Neutrophil (primary cell): ENCODE data around the gene EHHADH.
A peak's percentile ranks its signal among the peaks of the same experiment; 100 is the strongest.

Source experiments
- H3K27ac ChIP-seq: fragments of 200-600 bp; sonication (generic); 2 replicates; pipeline ENCODE4 v1.5.1; 2016; ENCODE audit warnings: mild to moderate bottlenecking, moderate library complexity
- H3K27me3 ChIP-seq: fragments of 200-600 bp; sonication (generic); 2 replicates; pipeline ENCODE4 v1.6.0; 2016; ENCODE audit warnings: mild to moderate bottlenecking
- H3K36me3 ChIP-seq: fragments of 200-600 bp; sonication (generic); 2 replicates; pipeline ENCODE4 v1.5.1; 2017
- H3K4me1 ChIP-seq, 2 experiments: fragments of 200-600 bp in 1 of 2; sonication (generic) in 1 of 2; 1 replicate in 1 of 2; 2 replicates in 1 of 2; pipeline versions ENCODE4 v1.5.1 to v1.6.1; 2013 to 2016; ENCODE audit warnings: low read depth in 1 of 2, low read length in 1 of 2, mild to moderate bottlenecking in 1 of 2, moderate library complexity in 1 of 2; ENCODE audit not compliant: control insufficient read depth in 1 of 2, insufficient read depth in 1 of 2
- H3K4me3 ChIP-seq, 2 experiments: fragments of 200-600 bp in 1 of 2; sonication (generic) in 1 of 2; 1 replicate in 1 of 2; 2 replicates in 1 of 2; pipeline ENCODE4 v1.5.1; 2013 to 2016; ENCODE audit warnings: low read depth in 1 of 2, low read length in 1 of 2, mild to moderate bottlenecking in 1 of 2, moderate library complexity in 1 of 2
- H3K9me3 ChIP-seq: fragments of 200-600 bp; sonication (generic); 2 replicates; pipeline ENCODE4 v1.5.1; 2016
- TF ChIP-seq, protein P1 (sequence below): fragments of 200-600 bp; sonication (generic); IDR thresholded peaks from 2 replicates; pipeline ENCODE4 v1.5.1; 2016; ENCODE audit warnings: antibody characterized with exemption

Gene EHHADH

DNA sequence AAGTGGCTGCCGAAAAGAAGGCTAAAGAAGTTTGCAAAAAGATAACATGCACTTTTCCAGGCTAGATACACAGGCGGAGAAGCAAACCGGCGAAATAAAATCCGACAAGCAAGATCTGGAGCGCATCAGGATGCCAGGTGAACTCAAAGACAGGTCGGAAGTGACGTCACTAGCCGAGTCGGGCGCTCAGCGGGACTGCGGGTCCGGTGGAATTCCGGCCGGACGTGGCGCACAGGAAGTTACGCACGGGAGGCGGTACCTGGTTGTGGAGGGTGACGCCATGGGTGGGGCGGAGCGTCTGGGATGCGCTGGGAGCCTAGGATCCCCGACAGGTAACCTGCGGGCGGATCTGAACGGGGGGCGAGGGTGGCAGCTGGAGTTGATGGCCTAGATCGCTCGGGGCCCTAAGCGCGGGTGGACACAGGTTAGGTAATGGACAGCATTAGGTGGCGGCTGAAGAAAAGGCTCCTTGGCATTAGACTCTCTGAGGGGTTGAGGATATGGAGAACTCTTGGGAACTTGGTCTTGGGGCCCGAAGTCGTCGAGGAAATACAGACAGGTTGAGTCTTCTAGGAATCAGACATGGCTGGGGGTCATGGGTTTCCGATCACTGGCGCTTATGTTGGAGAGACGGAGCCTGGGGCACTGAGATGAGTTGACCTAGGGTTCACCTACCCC is 29.0 kb upstream of the EHHADH start:
- peaks cover 24% of the 10 kb centered on the region in 2 experiments for H3K4me1 ChIP-seq
- TF ChIP-seq, protein P1, sequence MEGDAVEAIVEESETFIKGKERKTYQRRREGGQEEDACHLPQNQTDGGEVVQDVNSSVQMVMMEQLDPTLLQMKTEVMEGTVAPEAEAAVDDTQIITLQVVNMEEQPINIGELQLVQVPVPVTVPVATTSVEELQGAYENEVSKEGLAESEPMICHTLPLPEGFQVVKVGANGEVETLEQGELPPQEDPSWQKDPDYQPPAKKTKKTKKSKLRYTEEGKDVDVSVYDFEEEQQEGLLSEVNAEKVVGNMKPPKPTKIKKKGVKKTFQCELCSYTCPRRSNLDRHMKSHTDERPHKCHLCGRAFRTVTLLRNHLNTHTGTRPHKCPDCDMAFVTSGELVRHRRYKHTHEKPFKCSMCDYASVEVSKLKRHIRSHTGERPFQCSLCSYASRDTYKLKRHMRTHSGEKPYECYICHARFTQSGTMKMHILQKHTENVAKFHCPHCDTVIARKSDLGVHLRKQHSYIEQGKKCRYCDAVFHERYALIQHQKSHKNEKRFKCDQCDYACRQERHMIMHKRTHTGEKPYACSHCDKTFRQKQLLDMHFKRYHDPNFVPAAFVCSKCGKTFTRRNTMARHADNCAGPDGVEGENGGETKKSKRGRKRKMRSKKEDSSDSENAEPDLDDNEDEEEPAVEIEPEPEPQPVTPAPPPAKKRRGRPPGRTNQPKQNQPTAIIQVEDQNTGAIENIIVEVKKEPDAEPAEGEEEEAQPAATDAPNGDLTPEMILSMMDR, result peak; percentile 52
- peak overlapping the region; percentile 75 for H3K27ac ChIP-seq
- no peaks in the 10 kb centered on the region for H3K36me3 ChIP-seq
- no peaks in the 10 kb centered on the region for H3K9me3 ChIP-seq
- H3K27me3 ChIP-seq, result no peaks in the 10 kb centered on the region
- peak overlapping the region; percentile 73 to 96 for H3K4me3 ChIP-seq

DNA sequence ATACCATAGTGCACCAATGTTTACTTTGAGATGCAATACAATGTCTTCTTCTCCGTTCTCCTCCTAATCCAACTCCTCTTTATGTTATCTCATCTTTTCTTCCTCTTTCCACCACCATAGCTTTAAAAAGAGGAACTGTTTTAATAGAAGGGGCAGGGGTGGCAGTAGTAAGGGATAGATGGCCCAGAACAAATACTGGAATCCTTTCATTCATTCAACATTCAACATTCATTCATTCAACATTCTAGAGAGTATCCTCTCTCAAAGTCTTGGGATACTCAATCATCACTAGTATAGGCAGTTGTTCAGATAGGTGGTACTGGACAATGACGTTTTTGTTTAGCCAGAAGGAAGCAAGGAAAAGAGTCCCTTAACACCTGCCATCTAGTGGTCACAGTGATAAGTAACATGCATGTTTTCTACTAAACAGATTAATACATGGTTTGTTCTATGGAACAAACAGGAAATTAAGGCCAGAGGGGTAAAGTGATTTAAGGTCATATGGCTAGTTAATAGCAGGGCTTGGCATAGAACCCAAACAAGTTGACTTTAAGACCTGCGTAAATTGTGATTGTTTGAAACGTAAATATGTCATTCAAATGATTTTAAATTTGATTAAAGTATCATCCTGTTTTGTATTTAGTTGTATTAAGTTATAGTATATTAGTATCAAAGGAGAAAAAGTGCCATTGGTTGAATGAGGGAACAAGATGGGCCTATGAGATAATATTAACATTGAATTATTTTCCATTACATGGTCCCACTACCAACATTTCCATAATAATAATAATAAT is 26.9 kb upstream of the EHHADH start:
- Histone ChIP-seq H3K27ac (peak overlapping the region; percentile 55), H3K27me3 (peaks cover 12% of the 10 kb centered on the region), H3K36me3 (no peaks in the 10 kb centered on the region), H3K9me3 (no peaks in the 10 kb centered on the region), H3K4me3 (no peak overlapping the region), H3K4me1 (peaks cover 24% of the 10 kb centered on the region in 2 experiments)
- TF ChIP-seq, protein P1, result peak; percentile 52

DNA sequence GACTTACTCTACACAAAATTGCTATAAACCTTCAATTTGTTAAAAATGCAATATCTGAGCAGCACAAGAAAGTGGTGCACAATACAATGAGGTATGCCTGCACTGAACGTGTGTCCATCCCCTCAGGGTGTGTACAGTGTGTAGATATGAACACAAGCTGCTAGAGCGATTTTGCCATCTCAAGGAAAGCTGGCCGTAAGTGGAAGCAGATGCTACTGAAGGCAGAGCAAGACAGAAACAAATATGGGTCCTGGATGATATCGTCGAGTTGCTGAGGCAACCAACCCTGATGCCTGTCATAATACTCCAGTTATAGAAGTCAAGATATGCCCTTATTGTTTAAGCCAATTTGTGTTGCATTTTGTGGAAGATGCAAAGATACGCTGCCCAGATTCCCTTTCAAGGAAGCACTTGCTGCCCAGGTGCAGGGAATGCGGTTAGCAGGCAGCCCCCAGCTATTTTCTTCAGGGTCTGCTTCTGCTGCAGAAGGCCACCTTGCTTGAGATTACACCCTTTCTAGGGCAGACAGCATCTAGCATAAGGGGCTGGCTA is 25.8 kb upstream of the EHHADH start:
- Histone ChIP-seq H3K4me3 (no peak overlapping the region), H3K36me3 (no peaks in the 10 kb centered on the region), H3K9me3 (no peaks in the 10 kb centered on the region), H3K4me1 (peaks cover 24% of the 10 kb centered on the region in 2 experiments), H3K27me3 (peaks cover 12% of the 10 kb centered on the region), H3K27ac (no peak overlapping the region)
- TF ChIP-seq, protein P1, result no peak

DNA sequence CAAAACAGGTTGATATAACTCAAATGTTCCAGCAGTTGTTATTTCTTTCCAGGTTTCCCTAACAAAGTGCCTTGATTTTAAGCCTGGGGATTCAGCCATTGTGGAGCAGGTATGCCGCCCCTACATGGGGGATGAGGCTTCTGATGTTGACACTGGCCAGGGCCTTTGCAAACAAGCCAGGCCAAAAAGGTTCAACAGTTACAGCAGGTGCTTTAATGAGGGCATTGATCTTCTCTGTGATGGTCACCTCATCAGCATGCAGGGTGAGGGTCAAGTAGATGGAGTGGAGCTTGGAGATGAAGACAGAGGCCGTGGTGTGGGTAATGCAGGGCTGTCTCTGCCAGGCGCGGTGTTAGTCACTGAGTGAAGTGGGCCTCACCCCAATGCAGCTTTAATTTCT is 22.6 kb upstream of the EHHADH start:
- Histone ChIP-seq H3K27me3 (peaks cover 39% of the 10 kb centered on the region), H3K27ac (no peak overlapping the region), H3K9me3 (no peaks in the 10 kb centered on the region), H3K4me3 (no peak overlapping the region), H3K36me3 (no peaks in the 10 kb centered on the region), H3K4me1 (peaks cover 11% of the 10 kb centered on the region in 2 experiments)
- TF ChIP-seq, protein P1, result no peak

DNA sequence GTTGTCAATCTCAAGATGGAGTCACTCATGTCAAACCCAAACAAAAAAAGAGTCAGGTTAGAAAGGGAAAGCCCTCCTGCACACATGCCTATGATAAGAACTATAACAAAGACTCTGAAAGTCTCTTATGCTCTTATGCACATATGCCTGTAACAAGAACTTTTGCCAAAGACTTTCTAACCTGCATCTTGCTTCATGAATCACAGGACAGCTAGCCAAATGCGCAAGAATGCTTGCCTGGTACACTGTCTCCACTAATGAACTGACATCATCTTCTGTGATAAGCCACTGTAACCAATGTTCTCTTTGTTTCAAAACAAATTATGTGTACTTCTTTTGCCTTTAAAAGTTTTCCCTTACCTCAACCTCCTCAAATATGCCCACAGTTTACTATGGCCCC is 18.2 kb upstream of the EHHADH start:
- Histone ChIP-seq H3K4me1 (no peaks in the 10 kb centered on the region), H3K36me3 (no peaks in the 10 kb centered on the region), H3K27ac (no peak overlapping the region), H3K9me3 (no peaks in the 10 kb centered on the region), H3K4me3 (no peak overlapping the region), H3K27me3 (peaks cover 65% of the 10 kb centered on the region)
- TF ChIP-seq, protein P1, result no peak
